HFFc6 (cell line): Measurements from ENCODE around the gene PREX1. TPM values are rescaled to one million over a fixed set of nuclear protein-coding genes. Genes with fewer than 3 reads are reported as not detected.

Experiments
- DNase-seq: peaks from one replicate; pipeline ENCODE4 v3.0.0-alpha.2; 2018
- H3K27ac Mint-ChIP-seq: 2 replicates; pipeline ENCODE4 v1.8.0; 2020; ENCODE audit warnings: mild to moderate bottlenecking, mixed read lengths
- H3K27me3 Mint-ChIP-seq: 2 replicates; pipeline ENCODE4 v1.8.0; 2021; ENCODE audit warnings: mild to moderate bottlenecking, moderate library complexity, mixed read lengths; ENCODE audit not compliant: insufficient read depth
- H3K36me3 Mint-ChIP-seq: 2 replicates; pipeline ENCODE4 v1.8.0; 2021; ENCODE audit warnings: low read depth, mixed read lengths
- H3K4me1 Mint-ChIP-seq: 2 replicates; pipeline ENCODE4 v1.8.0; 2020; ENCODE audit warnings: low read depth, mixed read lengths
- H3K4me3 Mint-ChIP-seq: 2 replicates; pipeline ENCODE4 v1.8.0; 2020; ENCODE audit warnings: mild to moderate bottlenecking, moderate library complexity, mixed read lengths
- H3K9me3 Mint-ChIP-seq: 2 replicates; pipeline ENCODE4 v1.8.0; 2020; ENCODE audit warnings: mild to moderate bottlenecking, mixed read lengths
- total RNA-seq, 6 experiments: library from RNA; stranded (reverse); fragmentation: NEBNext Ultra II Directional; extraction: Animal tissue kit (Norgen Biotek cat#: 25700); gene quantifications; 2 replicates in 1 of 6; 3 replicates in 5 of 6; pipeline ENCODE4 v1.2.3, GENCODE V29; 2021
- TF ChIP-seq, protein P1 (sequence below): fragments of 200-600 bp; sonication (generic); IDR thresholded peaks from 2 replicates; pipeline ENCODE4 v1.5.0; 2021; ENCODE audit warnings: antibody characterized with exemption, mild to moderate bottlenecking

Gene PREX1
- total RNA-seq, 6 experiments from 2014 or later, result 1.8 to 4.1 (median 2.8) TPM

DNA sequence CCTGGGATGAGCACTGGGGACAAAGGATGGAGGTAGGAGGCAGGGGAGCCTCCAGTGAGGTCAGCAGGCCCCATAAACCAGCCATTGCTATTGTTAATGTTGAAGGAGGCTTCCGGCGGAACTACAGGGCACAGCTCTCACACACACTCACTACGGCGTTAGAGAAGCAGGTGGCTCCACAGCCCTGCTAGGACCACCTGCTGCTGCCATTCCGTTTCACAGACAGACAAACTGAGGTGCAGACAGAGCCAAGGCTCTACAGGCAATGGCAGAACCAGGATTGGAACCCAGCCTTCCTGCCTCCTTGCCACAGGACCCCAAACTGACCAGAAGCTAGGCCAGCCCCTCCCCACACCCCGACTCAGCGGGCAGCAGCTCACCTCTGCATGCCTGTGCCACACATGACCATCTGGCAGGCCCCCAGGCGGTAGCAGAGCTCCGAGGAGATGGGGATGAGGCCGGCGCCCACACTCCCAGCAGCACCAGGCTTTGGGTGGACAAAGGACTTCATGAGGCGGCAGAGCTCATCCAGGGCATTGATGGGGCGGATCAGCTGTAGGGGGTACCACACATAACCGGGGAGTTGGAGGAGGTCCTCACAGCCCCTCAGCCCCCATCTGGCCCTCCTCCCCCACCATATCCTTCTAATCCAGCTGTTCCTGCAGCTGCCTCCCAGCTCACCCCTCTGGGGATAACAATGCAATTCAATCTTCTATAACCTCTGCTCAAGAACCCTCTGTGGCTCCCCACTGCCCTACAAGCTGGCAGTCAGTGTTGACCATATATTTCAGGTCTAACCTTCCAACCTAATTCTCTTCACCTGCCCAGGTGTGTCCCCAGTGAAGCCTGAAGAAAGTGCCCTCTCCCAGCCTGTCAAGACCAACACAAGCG is 198.5 kb downstream of the PREX1 start:
- H3K27ac Mint-ChIP-seq, result no peak overlapping the region

DNA sequence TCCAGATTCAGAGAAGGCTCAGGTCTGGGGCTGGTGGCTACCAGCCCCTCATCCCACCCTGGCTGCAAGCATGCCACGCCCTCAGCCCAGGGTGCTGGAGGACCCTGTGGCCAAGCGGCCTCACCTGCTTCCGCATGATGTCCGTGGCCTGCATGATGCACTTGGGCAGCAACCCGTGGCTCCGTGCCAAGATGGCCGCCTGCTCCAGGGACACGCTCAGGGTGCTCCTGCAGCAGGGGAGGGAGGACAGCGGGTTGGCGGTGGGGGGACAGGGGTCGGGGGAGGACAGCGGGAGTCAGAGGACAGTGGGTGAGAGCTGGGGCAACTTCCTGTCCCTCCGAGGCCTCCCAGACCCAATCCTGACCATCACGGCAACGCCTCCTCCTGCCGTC is 200.1 kb downstream of the PREX1 start:
- H3K4me1 Mint-ChIP-seq, result no peaks in the 10 kb centered on the region
- no peaks in the 10 kb centered on the region for H3K9me3 Mint-ChIP-seq
- H3K27me3 Mint-ChIP-seq, result peaks cover 7% of the 10 kb centered on the region
- no peak overlapping the region for H3K27ac Mint-ChIP-seq
- no peaks in the 10 kb centered on the region for H3K36me3 Mint-ChIP-seq
- no peak overlapping the region for H3K4me3 Mint-ChIP-seq
- no peak for DNase-seq
- TF ChIP-seq, protein P1, sequence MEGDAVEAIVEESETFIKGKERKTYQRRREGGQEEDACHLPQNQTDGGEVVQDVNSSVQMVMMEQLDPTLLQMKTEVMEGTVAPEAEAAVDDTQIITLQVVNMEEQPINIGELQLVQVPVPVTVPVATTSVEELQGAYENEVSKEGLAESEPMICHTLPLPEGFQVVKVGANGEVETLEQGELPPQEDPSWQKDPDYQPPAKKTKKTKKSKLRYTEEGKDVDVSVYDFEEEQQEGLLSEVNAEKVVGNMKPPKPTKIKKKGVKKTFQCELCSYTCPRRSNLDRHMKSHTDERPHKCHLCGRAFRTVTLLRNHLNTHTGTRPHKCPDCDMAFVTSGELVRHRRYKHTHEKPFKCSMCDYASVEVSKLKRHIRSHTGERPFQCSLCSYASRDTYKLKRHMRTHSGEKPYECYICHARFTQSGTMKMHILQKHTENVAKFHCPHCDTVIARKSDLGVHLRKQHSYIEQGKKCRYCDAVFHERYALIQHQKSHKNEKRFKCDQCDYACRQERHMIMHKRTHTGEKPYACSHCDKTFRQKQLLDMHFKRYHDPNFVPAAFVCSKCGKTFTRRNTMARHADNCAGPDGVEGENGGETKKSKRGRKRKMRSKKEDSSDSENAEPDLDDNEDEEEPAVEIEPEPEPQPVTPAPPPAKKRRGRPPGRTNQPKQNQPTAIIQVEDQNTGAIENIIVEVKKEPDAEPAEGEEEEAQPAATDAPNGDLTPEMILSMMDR, result no peak

More for the DNA sequence above, 198.5 kb downstream of the PREX1 start:
- H3K4me1 Mint-ChIP-seq, result no peaks in the 10 kb centered on the region
- H3K36me3 Mint-ChIP-seq, result no peaks in the 10 kb centered on the region
- TF ChIP-seq, protein P1, result no peak
- peaks cover 5% of the 10 kb centered on the region for H3K27me3 Mint-ChIP-seq
- DNase-seq, result no peak
- H3K9me3 Mint-ChIP-seq, result no peaks in the 10 kb centered on the region
- no peak overlapping the region for H3K4me3 Mint-ChIP-seq

DNA sequence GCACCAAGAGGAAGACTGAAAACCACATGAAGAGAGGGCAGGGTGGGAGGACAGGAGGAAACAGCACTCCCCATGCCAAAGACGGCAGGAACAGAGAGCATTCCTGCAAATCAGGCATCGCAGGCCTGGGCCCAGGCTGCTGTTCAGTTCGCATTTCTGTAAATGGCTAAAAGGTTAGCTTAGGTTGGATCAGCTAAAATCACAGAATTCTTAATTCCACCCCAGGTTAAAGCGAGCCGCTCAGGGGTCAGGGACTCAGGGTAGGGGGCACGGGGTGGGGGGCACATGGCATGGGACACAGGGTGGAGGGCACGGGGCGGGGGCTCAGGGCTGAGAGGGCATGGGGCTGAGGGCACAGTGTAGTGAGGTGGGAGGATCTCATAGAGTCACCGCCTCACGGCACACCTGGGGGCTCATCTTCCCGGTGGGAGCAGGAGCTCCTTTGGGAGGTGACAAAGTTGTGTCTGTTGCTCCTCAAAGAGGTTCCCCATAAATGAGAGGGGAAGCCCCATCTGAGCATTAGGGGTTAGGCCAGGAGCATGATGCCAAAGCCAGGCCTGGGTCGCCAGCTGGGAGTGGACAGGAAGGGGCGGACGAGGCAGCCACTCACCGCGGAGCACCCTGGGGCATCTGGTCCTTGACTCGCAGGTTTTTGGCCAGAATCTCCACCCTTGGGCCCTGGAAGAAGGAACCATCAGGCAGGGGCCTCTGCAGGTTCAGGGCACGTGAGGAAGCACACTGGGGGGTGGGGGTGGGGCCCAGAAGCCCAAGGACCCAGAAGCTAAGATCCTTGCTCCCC is 200.7 kb downstream of the PREX1 start:
- no peak for DNase-seq
- Mint-ChIP-seq H3K27me3 (peaks cover 7% of the 10 kb centered on the region), H3K4me3 (no peak overlapping the region), H3K27ac (no peak overlapping the region; the same call in 1 of the 2 replicates), H3K36me3 (no peaks in the 10 kb centered on the region), H3K4me1 (no peaks in the 10 kb centered on the region), H3K9me3 (no peaks in the 10 kb centered on the region)
- TF ChIP-seq, protein P1, result no peak

DNA sequence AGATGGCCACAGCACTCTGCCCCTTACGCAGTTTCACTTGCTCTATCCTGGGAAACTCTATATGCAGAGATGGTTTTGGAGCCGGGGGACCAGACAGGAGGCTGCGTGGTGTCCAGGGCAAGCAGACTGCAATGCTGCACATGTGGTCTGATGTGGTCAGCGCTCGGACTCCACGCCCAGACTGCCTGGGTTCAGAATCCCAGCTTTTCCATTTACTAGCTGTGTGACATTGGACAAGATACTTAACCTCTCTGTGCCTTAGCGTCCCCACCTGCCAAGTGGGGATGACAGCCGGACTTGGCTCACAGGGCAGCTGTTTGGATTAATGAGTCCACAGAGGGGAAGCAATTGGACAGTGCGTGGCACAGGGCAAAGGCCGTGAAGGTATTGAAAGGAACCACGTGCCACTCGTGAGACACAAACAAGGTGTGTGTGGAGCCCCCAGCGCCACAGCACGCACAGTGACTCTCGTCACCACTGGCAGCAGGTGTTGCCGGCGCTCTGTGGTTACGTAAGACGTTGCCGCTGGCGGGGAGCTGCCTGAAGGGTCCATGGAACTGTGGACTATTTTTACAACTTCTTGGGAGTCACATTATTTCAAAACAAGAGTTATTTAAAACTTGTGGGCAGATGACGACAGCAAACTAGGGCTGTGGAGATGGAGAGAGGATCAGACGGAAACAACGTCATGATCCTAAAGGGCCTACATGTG is 201.4 kb downstream of the PREX1 start:
- Mint-ChIP-seq H3K9me3 (no peaks in the 10 kb centered on the region), H3K27ac (no peak overlapping the region; the same call in 1 of the 2 replicates), H3K4me1 (peaks cover 4% of the 10 kb centered on the region), H3K27me3 (peaks cover 7% of the 10 kb centered on the region), H3K4me3 (no peak overlapping the region), H3K36me3 (no peaks in the 10 kb centered on the region)
- DNase-seq, result no peak
- TF ChIP-seq, protein P1, result no peak

DNA sequence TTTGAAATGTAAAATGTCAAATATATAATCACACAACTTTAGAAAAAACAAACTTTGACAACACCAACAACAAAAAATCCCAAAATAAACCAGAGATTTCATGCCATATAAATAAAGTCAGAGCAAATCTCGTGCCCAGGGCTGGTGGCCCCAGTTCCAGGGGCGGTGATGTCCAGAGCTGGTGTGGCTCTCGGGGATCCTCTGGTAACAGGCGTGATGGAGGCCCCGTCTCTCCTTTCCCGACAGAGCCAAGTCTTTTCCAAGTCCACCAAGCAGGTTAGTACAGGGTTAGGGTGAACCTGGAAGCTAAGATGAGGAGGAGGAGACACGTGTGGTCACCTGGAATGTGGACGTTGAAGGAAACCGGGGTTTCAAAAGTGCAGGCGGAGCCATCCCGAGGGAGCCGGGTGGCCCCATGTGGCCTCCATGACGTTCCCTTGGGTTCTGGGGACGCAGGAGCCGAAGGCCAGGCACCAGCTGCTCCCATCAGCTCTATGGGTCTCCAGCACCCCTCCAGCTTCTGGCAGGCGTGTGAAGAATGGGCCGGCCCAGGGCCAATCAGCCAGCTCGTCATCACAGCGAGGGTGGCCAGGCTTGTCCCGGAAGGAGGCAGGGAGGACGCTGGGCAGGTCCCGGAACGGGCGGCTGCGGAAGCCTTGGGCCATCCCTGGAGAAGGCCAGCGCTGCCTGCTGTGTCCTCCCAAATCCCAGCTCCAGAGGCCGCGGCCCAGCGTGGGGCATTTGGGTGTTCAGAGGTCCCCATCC is 202.5 kb downstream of the PREX1 start:
- Mint-ChIP-seq H3K9me3 (no peaks in the 10 kb centered on the region), H3K36me3 (no peaks in the 10 kb centered on the region)

More for the DNA sequence above, 202.5 kb downstream of the PREX1 start:
- TF ChIP-seq, protein P1, result no peak
- Mint-ChIP-seq H3K4me3 (no peak overlapping the region), H3K27ac (no peak overlapping the region), H3K4me1 (peaks cover 15% of the 10 kb centered on the region), H3K27me3 (peaks cover 7% of the 10 kb centered on the region)
- no peak for DNase-seq
